Activated CD4-positive, alpha-beta T cell treated with anti-CD3 and anti-CD28 coated beads for 24 hours (primary cell): ENCODE results near the gene CHD2.
A peak's percentile ranks its signal among the peaks of the same experiment; 100 is the strongest.

ENCODE experiments used
- DNase-seq, 2 donors: peaks; one replicate each; pipeline ENCODE4 v3.0.0-alpha.2; 2020; ENCODE audit warnings: low read depth in 2 of 2

CHD2 gene

DNA sequence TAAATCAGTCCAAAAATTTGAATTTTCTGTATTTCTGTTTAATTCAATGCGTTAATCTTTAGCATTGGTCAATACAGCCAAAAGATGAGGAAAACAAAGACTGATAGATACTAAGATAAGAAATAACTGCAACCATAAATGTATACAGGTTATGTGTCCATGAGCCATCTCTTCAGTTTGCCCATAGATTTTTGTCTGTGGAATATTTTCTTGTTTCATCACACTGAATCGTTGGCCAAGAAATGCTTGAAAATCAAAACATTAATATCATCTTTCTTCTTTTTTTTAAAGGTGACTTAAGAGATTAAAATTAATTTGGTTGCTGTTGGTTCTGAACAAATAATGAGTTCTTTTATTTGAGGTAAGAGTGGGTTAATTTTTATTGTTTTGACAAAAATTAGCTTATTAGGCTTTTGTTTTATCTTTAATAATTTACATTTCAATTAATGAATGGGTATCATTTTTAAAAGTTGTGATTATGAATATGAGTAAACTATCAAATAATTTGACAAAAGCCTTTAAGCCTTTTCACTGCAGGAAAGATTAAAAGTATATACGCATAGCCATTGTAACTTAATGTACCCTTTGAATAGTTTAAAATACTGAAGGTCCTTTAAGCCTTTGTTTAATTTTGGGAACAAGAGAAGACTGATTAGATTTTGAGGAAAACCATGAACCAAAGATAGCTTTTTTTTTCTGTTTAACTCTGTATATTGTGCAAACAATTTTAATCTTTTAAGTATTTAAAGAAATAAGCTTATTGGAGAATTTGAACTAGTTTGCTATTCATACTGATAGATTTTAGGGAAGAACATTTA is 14.7 kb upstream of the CHD2 start:
- DNase-seq: no peak

GRCh38 chr15:92886042-92886537 is 14.0 kb upstream of the CHD2 start:
- DNase-seq: no peak

DNA sequence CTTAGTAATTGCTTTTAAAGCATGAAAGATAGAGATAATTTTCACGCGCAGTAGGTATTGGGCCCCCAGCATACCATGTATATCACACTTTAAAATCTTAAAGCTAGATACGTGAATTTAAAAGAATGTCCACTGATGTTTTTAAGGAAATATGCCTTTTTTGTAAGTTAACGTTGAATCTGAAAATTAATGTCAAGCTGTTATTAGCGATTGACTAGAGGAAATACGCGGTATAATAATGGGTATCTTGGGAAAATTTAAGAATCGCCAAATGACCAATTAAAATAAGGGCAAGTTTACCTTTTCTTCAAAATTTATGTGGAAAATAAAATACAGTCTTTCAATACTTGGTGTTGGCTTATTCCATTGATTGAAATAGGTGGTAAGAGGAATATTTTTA is 13.3 kb upstream of the CHD2 start:
- DNase-seq: no peak

GRCh38 chr15:92887869-92888268 is 12.3 kb upstream of the CHD2 start:
- no peak for DNase-seq

- DNase-seq: no peak
Measured at GRCh38 chr15:92889390-92890107, 10.6 kb upstream of the CHD2 start.

DNA sequence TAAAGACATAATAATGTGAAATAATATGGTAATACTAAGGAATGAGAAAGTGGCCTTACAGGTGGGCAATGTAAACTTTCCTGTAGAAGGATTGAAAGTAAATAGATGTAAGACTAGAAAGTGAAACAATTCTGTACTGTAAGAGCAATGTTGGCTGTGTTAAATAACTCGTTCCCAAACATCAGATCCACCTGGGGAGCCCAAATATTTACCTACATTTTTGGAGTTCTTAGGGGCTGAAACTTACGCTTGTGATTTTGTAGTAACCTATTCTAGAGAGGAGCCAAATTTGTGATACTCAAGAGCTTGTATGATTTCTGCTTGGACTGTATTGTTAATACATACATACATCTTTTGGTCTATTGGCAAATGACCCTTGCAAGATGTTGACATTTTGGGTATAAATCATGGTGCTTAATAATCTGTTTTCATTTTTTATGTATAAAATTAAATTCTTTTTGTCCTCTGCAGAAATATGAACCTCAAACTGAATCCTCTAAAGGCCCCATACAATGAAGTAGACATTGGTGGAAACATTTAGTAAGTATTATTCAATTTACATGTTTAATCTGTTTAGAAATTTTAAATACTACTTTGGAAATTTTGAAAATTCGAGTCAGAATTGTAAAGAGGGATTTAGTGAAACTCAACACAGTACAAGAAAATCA is 8.5 kb upstream of the CHD2 start:
- no peak for DNase-seq

DNA sequence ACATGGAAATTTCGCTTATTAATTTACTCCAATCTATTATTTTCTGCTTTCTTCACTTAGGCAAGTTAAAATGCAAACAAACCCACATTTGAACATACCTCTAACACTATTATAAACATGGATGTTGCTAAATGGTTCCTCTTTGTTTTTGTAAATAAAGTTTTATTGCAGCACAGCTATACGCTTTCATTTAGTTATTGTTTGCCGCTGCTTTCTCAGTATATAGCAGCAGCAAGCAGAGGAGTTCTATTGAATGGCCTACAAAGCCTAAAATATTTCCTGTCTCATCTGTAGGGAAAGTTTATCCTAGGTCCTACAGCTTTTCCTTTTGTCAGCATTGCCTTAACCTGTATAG is 7.9 kb upstream of the CHD2 start:
- DNase-seq: no peak

- DNase-seq: no peak
Measured at GRCh38 chr15:92893200-92893599, 6.9 kb upstream of the CHD2 start.

GRCh38 chr15:92896561-92896960 is 3.6 kb upstream of the CHD2 start:
- no peak for DNase-seq

DNA sequence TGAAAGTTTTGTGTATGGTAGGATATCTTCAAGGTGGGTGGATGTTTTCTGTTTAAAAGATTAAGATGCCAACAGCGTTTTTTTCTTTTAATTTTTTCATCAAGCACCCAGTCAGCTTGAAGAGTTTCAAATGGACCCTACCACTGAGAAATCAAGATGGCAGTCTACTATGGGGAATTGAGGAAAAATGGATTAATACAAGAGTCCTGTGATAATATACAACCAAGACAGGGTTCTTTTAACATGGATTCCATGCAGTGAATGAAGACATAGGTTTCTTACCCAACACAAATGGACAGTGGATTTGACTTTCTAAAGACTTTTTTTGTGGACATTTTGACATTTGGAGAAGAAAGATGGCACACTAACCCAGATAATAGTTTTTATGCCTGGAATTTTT is 2.5 kb upstream of the CHD2 start:
- DNase-seq: no peak

DNA sequence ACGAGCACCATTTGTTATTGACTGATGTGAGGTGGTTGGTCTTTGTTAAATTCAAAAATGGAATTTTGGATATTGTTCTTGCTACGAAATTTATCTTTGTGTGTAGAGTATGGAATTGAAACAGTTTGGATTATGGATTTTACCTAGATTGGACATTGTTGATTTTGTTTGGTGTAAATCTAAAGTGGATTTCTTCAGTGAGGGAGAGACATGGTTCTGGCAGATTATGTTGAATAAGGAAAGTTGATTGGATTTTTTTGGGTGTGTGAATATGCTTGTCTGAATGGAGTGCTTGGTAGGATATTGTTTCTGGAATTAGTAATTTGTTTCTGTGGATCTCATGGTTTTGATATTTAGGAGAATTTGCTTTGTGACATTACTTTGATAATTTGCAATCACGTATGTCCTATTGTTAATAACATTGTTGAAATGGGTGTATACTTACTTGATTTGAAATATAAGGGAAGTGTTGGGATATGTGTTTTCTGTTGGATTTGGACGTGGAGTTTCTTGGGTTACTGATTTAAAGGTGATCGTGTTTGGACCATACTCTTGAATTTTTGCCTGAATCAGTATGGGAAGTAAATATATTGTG is 1.0 kb upstream of the CHD2 start:
- DNase-seq: no peak

DNA sequence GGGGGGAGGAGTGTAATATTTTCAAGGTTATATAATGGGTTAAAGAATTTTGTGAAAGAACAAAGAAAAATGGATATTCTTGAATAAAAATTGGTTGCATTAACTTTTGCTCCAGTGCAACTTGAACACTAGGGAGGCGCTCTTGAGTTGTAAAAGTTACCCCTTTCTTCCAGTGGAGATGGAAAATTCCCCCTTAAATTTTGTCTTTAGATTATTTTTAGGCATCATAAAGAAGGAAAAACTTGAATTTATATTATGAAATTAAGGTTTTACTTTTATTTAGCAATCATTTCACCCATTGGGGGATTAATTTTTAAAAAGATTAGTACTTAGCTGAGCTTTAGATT is 550 bp upstream of the CHD2 start:
- no peak for DNase-seq

DNA sequence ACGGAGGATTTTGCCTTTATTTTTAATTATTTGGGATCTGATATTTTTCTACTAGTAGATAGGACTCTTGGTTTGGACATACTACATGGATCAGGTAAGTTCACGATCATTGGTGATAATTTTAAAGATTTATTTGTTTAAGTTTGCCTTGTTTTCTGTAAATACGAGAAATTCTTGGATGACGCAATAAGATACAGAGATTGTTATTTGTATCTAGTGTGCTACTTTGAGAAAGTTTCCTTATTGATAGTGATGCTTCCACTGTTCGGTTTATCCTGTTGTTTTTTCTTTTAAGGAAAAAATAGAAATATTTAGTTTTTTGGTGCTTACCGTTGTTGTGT is 577 bp downstream of the CHD2 start:
- DNase-seq: no peak

- no peak for DNase-seq
Measured at GRCh38 chr15:92901072-92901761, 1.1 kb downstream of the CHD2 start.

- no peak for DNase-seq
Measured at GRCh38 chr15:92901995-92902394, 1.9 kb downstream of the CHD2 start.

DNA sequence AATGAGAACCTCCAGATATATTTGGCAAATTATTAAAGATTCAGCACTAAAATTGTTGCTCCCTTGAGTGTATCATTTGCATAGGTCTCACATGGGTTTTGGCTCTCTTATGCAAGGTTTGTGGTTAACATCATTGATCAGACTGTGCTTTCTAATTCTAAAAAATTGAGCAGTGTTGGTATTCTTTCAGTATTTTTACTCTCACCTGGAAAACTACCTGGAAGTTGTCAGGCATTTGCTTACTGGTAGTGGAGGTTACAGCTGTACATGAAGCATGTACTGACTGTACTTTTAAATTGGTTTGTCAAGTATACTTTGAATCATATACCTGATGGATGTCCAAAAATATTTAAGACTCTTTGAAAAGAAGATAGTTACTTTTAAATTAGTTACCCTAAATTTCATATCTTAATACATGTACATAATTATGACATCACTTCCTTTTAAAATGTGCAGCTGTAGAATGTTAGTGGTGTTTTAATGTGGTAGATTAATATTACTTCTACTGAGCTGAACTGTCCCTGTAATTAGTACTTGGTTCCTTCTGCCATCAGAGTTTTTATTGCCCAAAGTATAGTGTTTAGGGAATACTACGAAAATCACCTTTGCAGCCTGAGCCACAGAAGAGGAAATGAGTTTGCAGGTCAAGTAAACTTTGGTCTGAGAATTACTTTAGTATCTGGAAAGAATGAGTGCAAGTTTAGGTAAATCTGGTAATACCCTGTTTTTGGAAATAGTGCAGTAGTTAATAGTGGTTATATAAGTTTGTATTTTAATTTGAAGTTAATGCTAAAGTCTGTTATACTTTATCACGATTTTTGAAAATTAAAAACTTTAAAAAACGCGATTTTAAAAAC is 2.8 kb downstream of the CHD2 start:
- no peak for DNase-seq

DNA sequence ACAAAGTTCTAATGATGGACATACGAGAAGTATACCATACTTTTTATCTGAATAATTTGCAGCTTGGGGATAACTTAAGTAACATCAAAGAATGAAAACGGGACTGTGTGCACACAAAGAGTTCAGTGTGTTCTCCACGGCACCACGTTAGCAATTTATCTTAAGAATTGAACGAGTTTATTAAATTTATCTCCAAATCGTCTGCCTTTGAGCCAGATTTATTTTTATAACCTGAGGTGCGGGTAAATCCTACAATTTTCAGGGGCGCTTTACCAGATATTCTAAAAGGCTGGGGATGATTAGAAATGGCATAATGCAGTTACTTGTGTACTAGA is 3.5 kb downstream of the CHD2 start:
- no peak for DNase-seq

DNA sequence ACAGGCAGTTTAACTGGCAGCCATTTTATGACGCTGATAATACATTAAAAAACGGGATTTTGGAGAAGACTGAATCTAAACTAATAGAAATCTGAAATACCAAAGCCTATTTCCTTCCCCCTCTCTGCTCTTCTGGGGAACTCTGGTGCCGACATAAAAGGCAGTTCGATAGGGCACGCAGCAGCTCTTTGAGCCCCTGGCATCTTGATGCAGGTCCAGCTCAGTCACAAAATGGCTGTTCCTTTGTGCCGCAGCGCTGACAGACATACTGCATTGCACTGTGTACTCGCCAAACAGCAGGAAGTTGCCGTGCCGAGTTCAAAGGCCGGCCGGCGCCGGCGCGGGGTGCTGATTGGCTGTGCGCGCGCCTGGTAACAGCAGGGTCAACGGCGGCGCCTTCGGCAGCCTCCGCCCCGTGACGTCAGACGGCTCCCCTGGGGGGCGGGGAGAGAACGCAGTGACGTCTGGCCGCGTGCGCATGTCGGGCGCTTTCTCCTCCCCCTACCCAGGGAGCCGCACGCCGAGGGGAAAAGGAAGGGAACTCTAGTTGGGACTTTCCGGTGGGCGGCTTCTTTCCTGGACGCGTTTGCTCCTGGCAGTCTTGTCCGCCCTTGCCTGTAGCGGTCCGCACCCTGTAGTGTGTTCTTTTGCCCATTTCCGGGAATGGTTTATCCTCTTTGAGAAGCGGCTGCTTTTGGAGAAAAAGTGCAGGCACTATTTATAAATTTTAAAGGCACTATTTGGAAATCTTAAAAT is 4.0 kb downstream of the CHD2 start:
- DNase-seq: peak; percentile 96 to 97

DNA sequence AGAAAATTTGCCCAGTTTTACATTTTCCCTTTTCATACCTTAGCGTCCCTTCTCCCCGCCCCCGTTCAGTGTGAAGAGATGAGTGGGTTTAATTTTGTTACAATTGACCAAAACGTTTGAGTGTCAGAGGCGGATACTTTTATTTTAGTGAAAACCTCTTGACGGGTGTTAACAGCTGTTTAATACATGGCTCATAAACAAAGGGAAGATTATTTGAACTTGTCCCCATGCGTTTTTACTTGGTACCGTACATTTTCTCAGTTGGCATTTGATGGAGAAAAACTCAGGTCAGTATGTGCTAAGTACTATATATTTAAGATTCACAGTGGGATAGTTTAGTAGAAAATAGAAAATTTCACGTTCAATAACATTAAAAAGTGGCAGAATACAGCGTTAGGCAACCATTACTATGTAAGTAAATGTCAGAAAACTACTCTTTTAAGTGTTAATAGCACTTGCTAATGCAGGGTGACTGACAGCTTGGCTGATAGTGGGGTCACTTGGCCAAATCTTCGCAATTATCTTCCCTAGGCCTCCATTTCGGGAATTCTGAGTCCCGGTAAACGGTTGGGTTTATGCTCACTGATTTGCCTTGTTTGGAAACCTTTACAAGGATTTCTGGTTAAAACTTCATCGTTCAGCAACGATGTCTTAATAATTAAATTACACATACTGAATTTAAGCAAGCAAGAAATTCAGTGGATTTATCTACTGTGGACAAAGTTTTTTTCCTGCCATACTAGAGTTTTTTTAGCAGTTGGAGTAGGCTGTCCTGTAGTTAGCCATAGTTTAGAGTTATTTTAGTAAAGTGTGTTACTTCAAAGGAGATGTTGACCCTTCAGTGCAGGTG is 4.8 kb downstream of the CHD2 start:
- DNase-seq: no peak

- DNase-seq: no peak
Measured at GRCh38 chr15:92906020-92906419, 5.9 kb downstream of the CHD2 start.
